Measurements from ENCODE around the gene VPS37C.

The VPS37C gene

GRCh38 chr11:61120099-61120705 is 41.0 kb downstream of the VPS37C start:
- in situ Hi-C loops (cut with MboI; ENCODE audit: low sequenced_read_pairs) = no loop called here

DNA sequence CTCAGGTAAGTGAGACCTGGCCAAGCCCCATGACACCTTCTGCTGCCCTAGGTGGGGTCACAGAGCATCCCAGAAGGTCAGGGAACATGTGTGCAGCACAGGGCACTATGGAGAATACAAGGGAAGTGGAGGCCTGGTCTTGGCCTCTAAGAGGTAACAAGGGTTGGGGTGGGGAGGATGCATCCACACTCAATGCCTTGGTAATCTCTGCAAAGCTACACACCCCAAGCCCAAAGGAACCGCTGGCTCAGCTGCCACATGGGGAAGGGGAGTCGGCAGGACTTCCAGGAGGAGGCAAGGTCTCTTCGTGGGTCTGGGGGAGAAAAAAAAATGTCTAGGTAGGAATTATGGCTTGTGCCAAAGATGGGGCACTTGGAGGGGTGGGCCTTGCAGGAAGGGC is 41.7 kb downstream of the VPS37C start:
- in situ Hi-C loops (cut with MboI; ENCODE audit: low sequenced_read_pairs) = no loop called here

DNA sequence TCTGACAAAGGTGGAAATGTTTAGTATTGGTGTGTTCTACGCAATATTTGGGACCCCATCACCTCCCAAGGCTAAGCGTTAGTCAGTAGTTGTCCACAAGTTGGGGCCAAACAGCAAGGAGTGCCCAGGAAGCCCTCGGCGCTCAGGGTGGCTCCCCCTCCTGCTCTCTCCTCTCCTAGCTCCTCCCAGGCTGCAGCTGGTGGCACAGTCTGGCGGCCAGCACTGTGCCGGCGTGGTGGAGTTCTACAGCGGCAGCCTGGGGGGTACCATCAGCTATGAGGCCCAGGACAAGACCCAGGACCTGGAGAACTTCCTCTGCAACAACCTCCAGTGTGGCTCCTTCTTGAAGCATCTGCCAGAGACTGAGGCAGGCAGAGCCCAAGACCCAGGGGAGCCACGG is 42.2 kb downstream of the VPS37C start:
- in situ Hi-C loops (cut with MboI; ENCODE audit: low sequenced_read_pairs) = no loop called here

GRCh38 chr11:61118406-61118805 is 42.8 kb downstream of the VPS37C start:
- in situ Hi-C loops (cut with MboI; ENCODE audit: low sequenced_read_pairs) = no loop called here

- in situ Hi-C loops (cut with MboI; ENCODE audit: low sequenced_read_pairs) = no loop called here
Measured at GRCh38 chr11:61118004-61118403, 43.2 kb downstream of the VPS37C start.

DNA sequence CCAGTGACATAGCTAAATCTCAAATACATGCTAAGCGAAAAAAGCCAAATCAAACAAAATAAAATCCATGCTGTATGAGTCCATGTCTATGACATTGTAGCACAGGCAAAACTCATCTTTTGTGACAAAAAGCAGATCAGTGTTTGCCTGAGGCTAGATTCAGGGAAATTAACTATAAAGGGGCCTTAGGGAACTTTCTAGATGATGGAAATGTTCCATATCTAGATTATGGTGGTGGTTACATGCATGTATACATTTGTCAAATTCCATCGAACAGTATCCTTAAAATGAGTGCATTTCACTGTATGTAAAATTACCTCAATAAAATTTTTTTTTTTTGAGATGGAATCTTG is 44.1 kb downstream of the VPS37C start:
- in situ Hi-C loops (cut with MboI; ENCODE audit: low sequenced_read_pairs) = no loop called here

- in situ Hi-C loops (cut with MboI; ENCODE audit: low sequenced_read_pairs) = no loop called here
Measured at GRCh38 chr11:61116426-61117167, 44.6 kb downstream of the VPS37C start.

- in situ Hi-C loops (cut with MboI; ENCODE audit: low sequenced_read_pairs) = no loop called here
Measured at GRCh38 chr11:61115498-61116224, 45.6 kb downstream of the VPS37C start.

GRCh38 chr11:61114913-61115312 is 46.3 kb downstream of the VPS37C start:
- in situ Hi-C loops (cut with MboI; ENCODE audit: low sequenced_read_pairs) = no loop called here

DNA sequence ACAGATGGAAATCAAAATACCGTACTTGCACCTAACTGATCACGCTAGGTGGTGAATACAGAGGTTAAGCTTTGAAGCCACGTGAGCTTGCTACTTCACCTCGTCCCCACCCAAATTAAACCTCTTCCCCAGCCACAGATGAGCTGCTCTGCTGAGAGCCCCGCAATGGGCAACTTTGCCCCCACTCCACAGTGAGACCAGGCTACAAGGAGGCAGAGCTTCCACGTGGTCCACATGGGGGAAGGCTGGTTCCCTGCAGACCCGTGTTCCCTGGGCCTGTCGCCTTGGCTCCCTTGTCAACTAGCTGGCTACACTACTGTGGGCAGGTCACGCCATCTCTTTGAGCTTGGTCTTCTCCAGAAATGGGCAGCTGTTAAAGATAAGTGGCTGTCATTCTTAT is 48.0 kb downstream of the VPS37C start:
- in situ Hi-C loops (cut with MboI; ENCODE audit: low sequenced_read_pairs) = no loop called here

DNA sequence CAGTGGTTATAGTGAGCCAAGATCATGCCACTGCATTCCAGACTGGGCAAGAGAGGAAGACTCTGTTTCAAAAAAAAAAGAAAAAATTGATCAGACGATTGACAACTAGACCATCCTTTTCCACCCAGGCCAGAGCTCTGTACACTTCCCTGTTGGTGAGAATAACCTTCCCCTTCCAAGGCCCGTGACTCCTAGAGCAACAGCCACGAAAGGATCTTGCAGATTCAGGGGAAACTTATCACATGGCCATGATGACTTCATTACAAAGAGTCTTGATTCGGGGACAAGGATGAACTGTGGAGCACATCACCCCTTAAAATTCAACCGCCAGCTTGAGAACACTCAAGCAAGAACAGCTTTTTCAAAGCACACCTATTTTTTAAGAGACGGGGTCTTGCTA is 48.7 kb downstream of the VPS37C start:
- in situ Hi-C loops (cut with MboI; ENCODE audit: low sequenced_read_pairs) = no loop called here

DNA sequence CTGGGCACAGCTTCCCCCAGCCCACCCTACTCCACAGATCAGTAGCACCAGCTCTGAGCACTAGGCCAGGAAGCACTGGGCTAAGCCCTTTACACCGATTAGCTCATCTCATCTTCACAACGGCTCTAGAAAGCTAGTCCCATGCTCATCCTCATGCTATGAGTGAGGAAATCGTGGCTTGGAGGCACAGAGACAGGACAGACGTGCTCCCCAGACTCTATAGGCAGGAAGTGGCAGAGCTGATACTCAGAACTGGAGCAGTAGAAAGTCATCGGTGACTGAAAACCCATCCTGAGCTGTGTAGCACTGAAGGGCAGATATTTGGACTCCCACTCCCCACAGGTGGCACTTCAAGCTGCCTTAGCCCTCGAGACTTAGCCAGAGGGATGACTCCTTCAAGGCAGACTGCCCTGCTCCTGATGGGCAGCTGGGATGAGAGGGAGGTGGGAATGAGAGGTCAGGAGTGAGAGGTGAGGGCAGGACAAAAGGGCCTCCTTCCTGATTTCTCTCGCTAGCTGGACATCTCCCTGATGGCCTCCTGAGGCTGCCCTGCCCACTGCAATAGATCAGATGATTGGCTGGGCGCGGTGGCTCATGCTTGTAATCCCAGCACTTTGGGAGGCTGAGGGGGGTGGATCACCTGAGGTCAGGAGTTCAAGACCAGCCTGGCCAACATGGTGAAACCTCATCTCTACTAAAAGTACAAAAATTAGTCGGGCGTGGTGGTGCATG is 49.3 kb downstream of the VPS37C start:
- in situ Hi-C loops (cut with MboI; ENCODE audit: low sequenced_read_pairs) = no loop called here

GRCh38 chr11:61111050-61111435 is 50.2 kb downstream of the VPS37C start:
- in situ Hi-C loops (cut with MboI; ENCODE audit: low sequenced_read_pairs) = no loop called here

DNA sequence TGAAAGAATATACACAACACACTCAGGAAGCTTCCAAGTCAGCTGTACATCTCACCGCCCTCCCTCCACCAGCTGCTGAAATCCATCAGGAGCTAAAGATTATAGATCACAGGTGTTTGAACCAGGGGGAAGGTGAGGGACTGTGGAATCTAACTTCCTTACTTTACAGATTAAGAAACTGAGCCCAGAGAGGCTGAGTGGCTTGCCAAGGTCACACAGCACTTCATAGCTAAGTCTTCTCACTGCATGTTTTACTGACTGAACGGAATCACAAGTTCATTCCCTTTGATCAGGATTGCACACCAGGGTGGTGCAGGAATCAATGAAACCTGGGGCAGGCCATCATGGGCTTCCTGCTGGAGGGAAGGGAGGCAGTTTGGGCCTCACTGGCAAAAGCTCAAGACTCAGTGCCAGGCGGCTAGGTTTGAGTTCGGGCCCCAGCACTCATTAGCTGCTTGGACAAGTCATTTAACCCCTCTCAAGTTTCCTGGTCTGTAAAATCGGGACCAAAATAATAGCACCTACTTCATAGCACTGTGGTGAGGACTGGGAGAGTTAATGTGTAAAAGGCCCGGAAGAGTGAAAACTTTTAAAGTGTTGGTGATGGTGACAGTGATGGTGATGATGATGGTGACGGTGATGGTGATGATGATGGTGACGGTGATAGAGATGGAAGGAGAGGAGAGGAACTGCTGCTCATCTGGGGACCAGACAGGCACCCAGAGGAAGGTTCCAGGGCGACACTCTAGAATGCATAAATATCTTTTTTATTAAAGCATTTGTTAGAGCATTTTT is 50.8 kb downstream of the VPS37C start:
- in situ Hi-C loops (cut with MboI; ENCODE audit: low sequenced_read_pairs) = no loop called here

DNA sequence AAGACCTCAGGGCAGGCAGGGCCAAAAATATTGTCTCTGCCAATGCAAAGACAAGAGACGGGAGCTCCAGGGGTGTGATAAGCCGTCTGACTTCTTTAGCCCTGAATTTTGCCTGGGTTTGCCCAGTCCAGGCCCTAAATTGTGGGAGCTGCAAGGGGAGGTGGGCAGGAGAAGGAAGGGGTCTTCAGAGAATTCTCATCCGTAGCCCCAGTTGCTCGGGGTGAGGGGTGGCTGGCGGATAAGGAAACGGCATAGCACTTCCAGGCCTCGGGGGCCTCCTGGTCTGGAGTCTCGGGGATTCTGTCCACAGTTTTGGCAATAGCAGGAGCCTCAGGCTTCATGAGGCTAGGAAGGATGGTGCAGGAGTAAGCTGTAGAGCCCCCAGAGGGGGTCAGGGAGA is 51.6 kb downstream of the VPS37C start:
- in situ Hi-C loops (cut with MboI; ENCODE audit: low sequenced_read_pairs) = no loop called here

- in situ Hi-C loops (cut with MboI; ENCODE audit: low sequenced_read_pairs) = no loop called here
Measured at GRCh38 chr11:61108847-61109585, 52.2 kb downstream of the VPS37C start.

GRCh38 chr11:61107888-61108287 is 53.3 kb downstream of the VPS37C start:
- in situ Hi-C loops (cut with MboI; ENCODE audit: low sequenced_read_pairs) = no loop called here

DNA sequence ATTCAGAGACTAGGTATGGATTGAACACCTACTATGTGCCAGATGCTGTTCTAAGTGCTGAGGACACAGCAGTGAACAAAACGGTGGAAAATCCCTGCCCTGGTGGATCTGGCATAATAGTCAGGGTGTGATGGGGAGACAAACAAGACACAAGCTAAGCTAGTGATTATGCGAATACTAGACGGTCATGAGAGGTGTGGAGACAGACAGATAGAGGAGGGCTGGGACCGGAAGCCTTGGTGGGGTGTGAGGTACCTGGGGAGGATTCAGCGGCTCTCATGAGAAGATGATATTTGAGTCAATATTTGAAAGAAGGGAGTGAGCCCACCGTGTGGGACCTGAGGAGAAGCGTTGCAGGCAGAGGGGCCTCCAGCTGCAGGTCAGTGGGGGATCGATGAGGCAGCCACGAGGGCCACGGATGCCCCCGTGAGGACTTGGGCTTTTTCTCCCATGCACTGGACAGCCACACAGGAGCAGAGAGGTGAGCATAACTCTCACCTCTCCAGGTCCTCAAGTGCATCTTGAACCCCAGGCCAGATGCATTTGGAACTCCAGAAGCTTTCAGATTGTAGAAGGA is 54.2 kb downstream of the VPS37C start:
- in situ Hi-C loops (cut with MboI; ENCODE audit: low sequenced_read_pairs) = no loop called here

DNA sequence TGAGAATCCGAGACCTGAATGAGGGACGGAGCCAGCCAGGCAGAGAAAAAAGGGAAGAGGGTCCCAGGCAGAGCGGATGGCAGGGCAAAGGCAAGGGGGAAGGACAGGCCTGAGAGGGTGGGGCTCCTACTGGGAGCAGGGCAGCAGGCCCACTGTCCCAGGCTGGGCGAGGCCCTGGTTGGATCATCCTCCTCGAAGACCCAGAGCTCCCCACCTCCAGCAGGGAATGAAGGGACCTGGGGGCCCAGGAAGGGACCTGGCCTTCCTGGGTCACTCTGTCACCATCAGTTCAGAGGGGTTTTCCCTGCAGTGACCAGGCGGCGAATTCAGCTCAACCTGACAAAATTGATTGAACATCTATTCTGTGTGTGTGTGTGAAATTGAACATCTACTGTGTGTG is 54.9 kb downstream of the VPS37C start:
- in situ Hi-C loops (cut with MboI; ENCODE audit: low sequenced_read_pairs) = no loop called here

GRCh38 chr11:61104963-61105362 is 56.3 kb downstream of the VPS37C start:
- in situ Hi-C loops (cut with MboI; ENCODE audit: low sequenced_read_pairs) = no loop called here
